Smooth muscle cell (in vitro differentiated cells): Measurements from ENCODE around the gene PEA15. TPM values are rescaled to one million over a fixed set of nuclear protein-coding genes. Genes with fewer than 3 reads are reported as not detected.

ENCODE experiments used
- DNase-seq: peaks from one replicate; lab custom pipeline; 2025; ENCODE audit not compliant: unreplicated experiment; lab: John Stamatoyannopoulos, UW
- H2AFZ ChIP-seq: fragments of 200-600 bp; sonication (generic); 2 replicates; pipeline ENCODE4 v1.6.0; 2016; ENCODE audit warnings: antibody characterized with exemption, low read depth, mild to moderate bottlenecking
- H3F3A ChIP-seq: fragments of 200-600 bp; sonication (generic); 2 replicates; pipeline ENCODE4 v1.6.0; 2017; ENCODE audit warnings: antibody characterized with exemption, low read depth
- H3K27ac ChIP-seq: fragments of 200-600 bp; sonication (generic); 2 replicates; pipeline ENCODE4 v1.5.1; 2016; ENCODE audit warnings: low read depth, mild to moderate bottlenecking
- H3K27me3 ChIP-seq: fragments of 200-600 bp; sonication (generic); 2 replicates; pipeline ENCODE4 v1.6.1; 2016; ENCODE audit warnings: low read depth, mild to moderate bottlenecking
- H3K36me3 ChIP-seq: fragments of 200-600 bp; sonication (generic); 2 replicates; pipeline ENCODE4 v1.5.1; 2016; ENCODE audit warnings: low read depth
- H3K4me1 ChIP-seq: fragments of 200-600 bp; sonication (generic); 2 replicates; pipeline ENCODE4 v1.5.1; 2016; ENCODE audit warnings: low read depth
- H3K4me2 ChIP-seq: fragments of 200-600 bp; sonication (generic); 2 replicates; pipeline ENCODE4 v1.6.0; 2016; ENCODE audit warnings: mild to moderate bottlenecking
- H3K4me3 ChIP-seq: fragments of 200-600 bp; sonication (generic); 2 replicates; pipeline ENCODE4 v1.5.1; 2016; ENCODE audit warnings: mild to moderate bottlenecking
- H3K79me2 ChIP-seq: fragments of 200-600 bp; sonication (generic); 2 replicates; pipeline ENCODE4 v1.6.0; 2016; ENCODE audit warnings: low read depth, mild to moderate bottlenecking
- H3K9ac ChIP-seq: fragments of 200-600 bp; sonication (generic); 2 replicates; pipeline ENCODE4 v1.6.0; 2016; ENCODE audit warnings: low read depth
- H3K9me3 ChIP-seq: fragments of 200-600 bp; sonication (generic); replicated peaks from 2 replicates; pipeline ENCODE4 v1.5.1; 2016; ENCODE audit warnings: low read depth
- H4K20me1 ChIP-seq: fragments of 200-600 bp; sonication (generic); 2 replicates; pipeline ENCODE4 v1.6.0; 2016; ENCODE audit warnings: low read depth
- CTCF ChIP-seq: fragments of 200-600 bp; sonication (generic); IDR thresholded peaks from 2 replicates; pipeline ENCODE4 v1.5.1; 2017; ENCODE audit warnings: borderline replicate concordance, mild to moderate bottlenecking, antibody characterized with exemption; ENCODE audit not compliant: insufficient read depth, poor library complexity, severe bottlenecking
- WGBS: methylation state at CpG from one replicate; pipeline ENCODE4 v1.1.7; 2016; ENCODE audit warnings: low lambda C conversion rate; 5-methylcytosine and 5-hydroxymethylcytosine counted together
- polyA plus RNA-seq: library from polyadenylated mRNA; unstranded; fragments of >200 nt; fragmentation: Nextera tagmentation; extraction: Ambion mirVana; gene quantifications from 2 replicates; pipeline ENCODE4 v1.2.1, GENCODE V29; 2016
- total RNA-seq: library from RNA; depleted of rRNA; stranded (reverse); fragments of >200 nt; gene quantifications from 2 replicates; pipeline ENCODE4 v1.2.3, GENCODE V29; 2014

Gene PEA15
- total and polyA plus RNA-seq, 2 experiments from 2014 or later, result 73.1 to 115 TPM

GRCh38 chr1:160214481-160215140 is 9.4 kb downstream of the PEA15 start:
- Histone ChIP-seq H3K4me1 (peaks cover 29% of the 10 kb centered on the region), H2AFZ (no peak overlapping the region), H4K20me1 (peaks cover 44% of the 10 kb centered on the region), H3K9me3 (no peaks in the 10 kb centered on the region), H3K4me3 (no peak overlapping the region), H3K9ac (no peak overlapping the region), H3K79me2 (peaks cover 13% of the 10 kb centered on the region), H3F3A (peaks cover 7% of the 10 kb centered on the region), H3K27ac (no peak overlapping the region), H3K36me3 (no peaks in the 10 kb centered on the region), H3K27me3 (no peaks in the 10 kb centered on the region), H3K4me2 (no peak overlapping the region)
- DNase-seq, result no peak
- WGBS, result 81% methylated on average over 3 of the region's 3 CpGs
- no peak for TF ChIP-seq CTCF

GRCh38 chr1:160216301-160216700 is 11.1 kb downstream of the PEA15 start:
- no peaks in the 10 kb centered on the region for H3K79me2 ChIP-seq
- peaks cover 13% of the 10 kb centered on the region for H3F3A ChIP-seq
- H3K4me2 ChIP-seq, result no peak overlapping the region
- H2AFZ ChIP-seq, result no peak overlapping the region
- H3K27ac ChIP-seq, result no peak overlapping the region
- peaks cover 28% of the 10 kb centered on the region for H4K20me1 ChIP-seq
- no peak for TF ChIP-seq CTCF
- no peak overlapping the region for H3K4me3 ChIP-seq
- no peaks in the 10 kb centered on the region for H3K36me3 ChIP-seq
- H3K9ac ChIP-seq, result no peak overlapping the region
- H3K4me1 ChIP-seq, result peaks cover 15% of the 10 kb centered on the region
- no peaks in the 10 kb centered on the region for H3K27me3 ChIP-seq
- no peak for DNase-seq
- no peaks in the 10 kb centered on the region for H3K9me3 ChIP-seq

- no peak overlapping the region for H3K9ac ChIP-seq
- no peak overlapping the region for H3K4me3 ChIP-seq
- H3K79me2 ChIP-seq, result no peaks in the 10 kb centered on the region
- no peak overlapping the region for H2AFZ ChIP-seq
- H3K36me3 ChIP-seq, result peaks cover 4% of the 10 kb centered on the region
- H3K9me3 ChIP-seq, result no peaks in the 10 kb centered on the region
- peaks cover 6% of the 10 kb centered on the region for H3K4me1 ChIP-seq
- 88% methylated on average over 10 of the region's 10 CpGs for WGBS
- no peak overlapping the region for H3K27ac ChIP-seq
- peaks cover 25% of the 10 kb centered on the region for H3F3A ChIP-seq
- TF ChIP-seq CTCF, result no peak
- H3K4me2 ChIP-seq, result no peak overlapping the region
- H3K27me3 ChIP-seq, result no peaks in the 10 kb centered on the region
- peaks cover 15% of the 10 kb centered on the region for H4K20me1 ChIP-seq
- no peak for DNase-seq
Observed at GRCh38 chr1:160217481-160218051, 12.4 kb downstream of the PEA15 start.
